HL-60 (cell line): ENCODE data around the gene FAM118A.

Source experiments
- CTCF ChIP-seq: IDR thresholded peaks from one replicate; pipeline ENCODE4 v1.5.1; 2011; ENCODE audit warnings: low read length, control low read depth, inconsistent platforms; ENCODE audit not compliant: insufficient read depth
- GABPA ChIP-seq: IDR thresholded peaks from 2 replicates; pipeline ENCODE4 v1.6.1; 2012; ENCODE audit warnings: low read depth
- REST ChIP-seq: IDR thresholded peaks from 2 replicates; pipeline ENCODE4 v1.6.1; 2012; ENCODE audit warnings: low read depth; ENCODE audit not compliant: insufficient replicate concordance

- peak; percentile 45 for TF ChIP-seq CTCF
- TF ChIP-seq REST = no peak
- no peak for TF ChIP-seq GABPA
These were observed 46.1 kb upstream of the FAM118A start for GRCh38 chr22:45263463-45264269.
